Vagina (tissue), 2 donors: ENCODE data around the gene TNPO3. TPM values are rescaled to one million over a fixed set of nuclear protein-coding genes. Genes with fewer than 3 reads are reported as not detected.
A peak's percentile ranks its signal among the peaks of the same experiment; 100 is the strongest.
"Not testable (repeated sequence)": the region's sequence is repeated elsewhere in the genome, so short reads cannot be mapped to it uniquely, and the experiment has no call there.

Source experiments
- DNase-seq, 2 donors: peaks; one replicate each; pipeline ENCODE4 v3.0.0-alpha.2; 2017; ENCODE audit errors: extremely low spot score in 2 of 2
- H3K27ac ChIP-seq: fragments of 200-600 bp; sonication (generic); one replicate; pipeline ENCODE4 v1.5.1; 2019
- H3K27me3 ChIP-seq: fragments of 200-600 bp; sonication (generic); one replicate; pipeline ENCODE4 v1.5.1; 2019
- H3K36me3 ChIP-seq, 2 donors: fragments of 200-600 bp; sonication (generic); one replicate each; pipeline ENCODE4 v1.5.1; 2017 to 2019
- H3K4me1 ChIP-seq: fragments of 200-600 bp; sonication (generic); one replicate; pipeline ENCODE4 v1.5.1; 2019
- H3K4me3 ChIP-seq, 2 donors: fragments of 200-600 bp; sonication (generic); 1 replicate in 1 of 2; 2 replicates in 1 of 2; pipeline ENCODE4 v1.5.1; 2016 to 2019
- H3K9me3 ChIP-seq: fragments of 200-600 bp; sonication (generic); one replicate; pipeline ENCODE4 v1.5.1; 2019
- CTCF ChIP-seq, 3 experiments: fragments of 450-650 bp in 2 of 3; fragments of 200-600 bp in 1 of 3; sonication (generic) in 1 of 3; IDR thresholded peaks; one replicate each; pipeline ENCODE4 v1.5.1; 2017 to 2019; ENCODE audit warnings: antibody characterized with exemption in 3 of 3, mild to moderate bottlenecking in 2 of 3, moderate library complexity in 2 of 3
- POLR2A ChIP-seq, 2 donors: fragments of 450-650 bp; IDR thresholded peaks; one replicate each; pipeline ENCODE4 v1.6.1; 2017; ENCODE audit warnings: antibody characterized with exemption in 2 of 2, mild to moderate bottlenecking in 2 of 2, moderate library complexity in 2 of 2
- POLR2AphosphoS5 ChIP-seq, 2 donors: sonication (generic); formaldehyde crosslinking; IDR thresholded peaks; one replicate each; pipeline ENCODE4 v1.9.0; 2017; ENCODE audit warnings: antibody characterized with exemption in 2 of 2, mild to moderate bottlenecking in 2 of 2, low read depth in 1 of 2; ENCODE audit not compliant: insufficient read depth in 1 of 2
- intact Hi-C: fragments of 100-400 bp; cut with DNase I; formaldehyde crosslinking; loops from one replicate; pipeline ENCODE4 v1.15.1; 2023
- total RNA-seq: library from RNA; depleted of rRNA; stranded (reverse); fragments of >200 nt; gene quantifications from one replicate; pipeline ENCODE4 v1.2.3, GENCODE V29; 2016

Gene TNPO3
- total RNA-seq, 1 donor from 2014 or later: 33.9 TPM

GRCh38 chr7:128944487-128945236 lies 110.2 kb downstream of the TNPO3 start:
- no peaks in the 10 kb centered on the region for H3K36me3 ChIP-seq

GRCh38 chr7:128943251-128943650 lies 111.7 kb downstream of the TNPO3 start:
- DNase-seq, intact Hi-C loops, H3K4me1 ChIP-seq, H3K36me3 ChIP-seq, H3K27ac ChIP-seq, H3K4me3 ChIP-seq, H3K27me3 ChIP-seq, H3K9me3 ChIP-seq: not testable (repeated sequence)

More at GRCh38 chr7:128944487-128945236, 110.2 kb downstream of the TNPO3 start:
- TF ChIP-seq POLR2A (IDR thresholded peaks at IDR 0.05): no peak
- Histone ChIP-seq H3K4me1 (no peaks in the 10 kb centered on the region), H3K9me3 (no peaks in the 10 kb centered on the region), H3K27me3 (no peaks in the 10 kb centered on the region), H3K27ac (no peak overlapping the region), H3K4me3 (no peak overlapping the region)
- intact Hi-C loops: no loop called here
- DNase-seq: no peak

GRCh38 chr7:128941946-128942526 lies 112.9 kb downstream of the TNPO3 start:
- Histone ChIP-seq H3K9me3 (no peaks in the 10 kb centered on the region), H3K27ac (no peak overlapping the region), H3K36me3 (no peaks in the 10 kb centered on the region), H3K4me3 (no peak overlapping the region), H3K27me3 (no peaks in the 10 kb centered on the region), H3K4me1 (peaks cover 9% of the 10 kb centered on the region)
- TF ChIP-seq CTCF (IDR thresholded peaks at IDR 0.05) (no peak), POLR2AphosphoS5 (IDR thresholded peaks at IDR 0.05; ENCODE audit: insufficient read depth in 1 of 2, low read depth in 1 of 2) (no peak), POLR2A (IDR thresholded peaks at IDR 0.05) (no peak)
- peak in 1 of 2 donors; percentile 80 for DNase-seq
- intact Hi-C loops: no loop called here

GRCh38 chr7:128941323-128941890 lies 113.5 kb downstream of the TNPO3 start:
- DNase-seq: no peak
- H3K27ac ChIP-seq: no peak overlapping the region
- no peak overlapping the region for H3K4me3 ChIP-seq
- no peak for TF ChIP-seq CTCF (IDR thresholded peaks at IDR 0.05)
- no peak for TF ChIP-seq POLR2A (IDR thresholded peaks at IDR 0.05)
- no peak for TF ChIP-seq POLR2AphosphoS5 (IDR thresholded peaks at IDR 0.05; ENCODE audit: insufficient read depth in 1 of 2, low read depth in 1 of 2)
- no peaks in the 10 kb centered on the region for H3K27me3 ChIP-seq
- intact Hi-C loops: no loop called here
- peaks cover 9% of the 10 kb centered on the region for H3K4me1 ChIP-seq
- H3K9me3 ChIP-seq: no peaks in the 10 kb centered on the region
- no peaks in the 10 kb centered on the region for H3K36me3 ChIP-seq

GRCh38 chr7:128940494-128941322 lies 114.2 kb downstream of the TNPO3 start:
- Histone ChIP-seq H3K27me3 (no peaks in the 10 kb centered on the region), H3K27ac (no peak overlapping the region)

More at GRCh38 chr7:128940494-128941322, 114.2 kb downstream of the TNPO3 start:
- H3K36me3 ChIP-seq: no peaks in the 10 kb centered on the region
- H3K4me1 ChIP-seq: peaks cover 9% of the 10 kb centered on the region
- intact Hi-C loops: no loop called here
- H3K9me3 ChIP-seq: no peaks in the 10 kb centered on the region
- DNase-seq: peak in 1 of 2 donors; percentile 77
- no peak overlapping the region for H3K4me3 ChIP-seq
- TF ChIP-seq POLR2AphosphoS5 (IDR thresholded peaks at IDR 0.05; ENCODE audit: insufficient read depth in 1 of 2, low read depth in 1 of 2) (no peak), CTCF (IDR thresholded peaks at IDR 0.05) (no peak), POLR2A (IDR thresholded peaks at IDR 0.05) (no peak)
